ENCODE measurements around the gene TMEM253. TPM values are rescaled to one million over a fixed set of nuclear protein-coding genes. Genes with fewer than 3 reads are reported as not detected.

The TMEM253 gene
- total and polyA plus RNA-seq, 8 donors: 0.58 to 1.5 (median 0.82) TPM

DNA sequence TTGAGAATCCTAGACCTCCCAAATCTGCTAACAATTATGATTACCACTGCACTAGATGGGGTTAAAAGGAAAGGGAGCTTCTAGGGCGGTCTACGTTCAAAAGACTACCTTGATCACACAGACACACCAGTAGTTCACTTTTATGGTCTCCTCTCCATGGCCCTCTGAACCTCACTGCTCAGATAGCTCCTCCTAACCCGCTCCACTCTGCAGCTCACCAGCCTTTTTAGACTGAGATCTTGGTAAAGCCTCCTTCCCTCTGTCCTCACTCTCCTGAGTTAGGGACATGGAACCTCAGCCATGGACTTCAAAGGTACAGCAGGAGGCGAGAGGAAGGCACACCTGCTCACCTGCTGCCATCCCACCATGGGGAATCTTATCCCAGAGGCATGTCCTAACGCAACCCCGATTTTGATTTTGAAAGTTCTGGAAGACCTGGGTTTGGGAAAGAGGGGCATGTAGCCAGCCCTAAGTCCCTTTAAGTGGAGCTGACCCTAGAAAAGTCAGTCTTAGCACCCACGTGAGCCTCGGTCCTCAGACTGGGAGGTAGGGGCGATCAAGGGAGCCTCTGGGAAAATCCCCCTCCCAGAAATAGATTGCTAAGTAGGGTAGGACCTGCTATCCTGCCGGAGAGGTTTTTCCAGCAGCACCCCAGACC is 3.8 kb upstream of the TMEM253 start:
- intact Hi-C loops (cut with DNase I): no loop called here
- no peaks in the 10 kb centered on the region for H3K9me3 ChIP-seq
- H3K27me3 ChIP-seq: peaks cover 0 to 16% of the 10 kb centered on the region in 2 donors
- peak overlapping the region; percentile 27 to 44 for H3K4me3 ChIP-seq
- H3K36me3 ChIP-seq: peaks cover 0 to 9% of the 10 kb centered on the region in 2 donors
- no peak for ATAC-seq
- DNase-seq: no peak
- peak overlapping the region; percentile 61 to 72 for H3K27ac ChIP-seq
- peaks cover 5 to 41% of the 10 kb centered on the region in 2 donors for H3K4me1 ChIP-seq
- TF ChIP-seq, protein P1, sequence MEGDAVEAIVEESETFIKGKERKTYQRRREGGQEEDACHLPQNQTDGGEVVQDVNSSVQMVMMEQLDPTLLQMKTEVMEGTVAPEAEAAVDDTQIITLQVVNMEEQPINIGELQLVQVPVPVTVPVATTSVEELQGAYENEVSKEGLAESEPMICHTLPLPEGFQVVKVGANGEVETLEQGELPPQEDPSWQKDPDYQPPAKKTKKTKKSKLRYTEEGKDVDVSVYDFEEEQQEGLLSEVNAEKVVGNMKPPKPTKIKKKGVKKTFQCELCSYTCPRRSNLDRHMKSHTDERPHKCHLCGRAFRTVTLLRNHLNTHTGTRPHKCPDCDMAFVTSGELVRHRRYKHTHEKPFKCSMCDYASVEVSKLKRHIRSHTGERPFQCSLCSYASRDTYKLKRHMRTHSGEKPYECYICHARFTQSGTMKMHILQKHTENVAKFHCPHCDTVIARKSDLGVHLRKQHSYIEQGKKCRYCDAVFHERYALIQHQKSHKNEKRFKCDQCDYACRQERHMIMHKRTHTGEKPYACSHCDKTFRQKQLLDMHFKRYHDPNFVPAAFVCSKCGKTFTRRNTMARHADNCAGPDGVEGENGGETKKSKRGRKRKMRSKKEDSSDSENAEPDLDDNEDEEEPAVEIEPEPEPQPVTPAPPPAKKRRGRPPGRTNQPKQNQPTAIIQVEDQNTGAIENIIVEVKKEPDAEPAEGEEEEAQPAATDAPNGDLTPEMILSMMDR (IDR thresholded peaks at IDR 0.05): no peak

DNA sequence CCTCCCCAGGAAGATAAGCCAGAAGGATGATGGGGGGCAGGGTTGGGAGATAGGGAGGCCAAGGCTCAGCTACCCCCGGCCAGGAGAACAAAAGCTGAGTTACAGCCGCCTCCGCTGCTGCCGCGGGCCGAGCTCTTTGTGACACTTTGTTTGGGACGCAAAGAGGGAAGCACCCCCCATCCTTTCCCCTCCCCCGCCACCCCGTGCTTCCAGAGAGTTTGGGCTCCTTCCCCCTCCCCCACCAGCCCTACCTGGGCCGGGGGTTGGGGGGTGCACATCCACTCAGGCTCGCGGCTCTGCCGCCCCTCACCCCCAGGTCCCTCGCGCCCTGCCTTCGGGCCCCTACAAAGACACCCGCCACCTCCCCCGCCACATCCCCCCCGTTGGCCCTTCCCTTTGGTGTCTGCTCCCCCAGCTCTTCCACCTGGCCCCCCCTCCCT is 3.2 kb upstream of the TMEM253 start:
- Histone ChIP-seq H3K36me3 (peaks cover 0 to 6% of the 10 kb centered on the region in 2 donors), H3K9me3 (no peaks in the 10 kb centered on the region), H3K27me3 (peaks cover 0 to 16% of the 10 kb centered on the region in 2 donors), H3K4me1 (peaks cover 5 to 38% of the 10 kb centered on the region in 2 donors), H3K4me3 (peak overlapping the region; percentile 27 to 44), H3K27ac (peak overlapping the region; percentile 61 to 72)
- intact Hi-C loops (cut with DNase I): no loop called here
- ATAC-seq (peak; percentile 16), DNase-seq (peak in 1 of 4 donors; percentile 73)
- TF ChIP-seq, protein P1 (IDR thresholded peaks at IDR 0.05): no peak

DNA sequence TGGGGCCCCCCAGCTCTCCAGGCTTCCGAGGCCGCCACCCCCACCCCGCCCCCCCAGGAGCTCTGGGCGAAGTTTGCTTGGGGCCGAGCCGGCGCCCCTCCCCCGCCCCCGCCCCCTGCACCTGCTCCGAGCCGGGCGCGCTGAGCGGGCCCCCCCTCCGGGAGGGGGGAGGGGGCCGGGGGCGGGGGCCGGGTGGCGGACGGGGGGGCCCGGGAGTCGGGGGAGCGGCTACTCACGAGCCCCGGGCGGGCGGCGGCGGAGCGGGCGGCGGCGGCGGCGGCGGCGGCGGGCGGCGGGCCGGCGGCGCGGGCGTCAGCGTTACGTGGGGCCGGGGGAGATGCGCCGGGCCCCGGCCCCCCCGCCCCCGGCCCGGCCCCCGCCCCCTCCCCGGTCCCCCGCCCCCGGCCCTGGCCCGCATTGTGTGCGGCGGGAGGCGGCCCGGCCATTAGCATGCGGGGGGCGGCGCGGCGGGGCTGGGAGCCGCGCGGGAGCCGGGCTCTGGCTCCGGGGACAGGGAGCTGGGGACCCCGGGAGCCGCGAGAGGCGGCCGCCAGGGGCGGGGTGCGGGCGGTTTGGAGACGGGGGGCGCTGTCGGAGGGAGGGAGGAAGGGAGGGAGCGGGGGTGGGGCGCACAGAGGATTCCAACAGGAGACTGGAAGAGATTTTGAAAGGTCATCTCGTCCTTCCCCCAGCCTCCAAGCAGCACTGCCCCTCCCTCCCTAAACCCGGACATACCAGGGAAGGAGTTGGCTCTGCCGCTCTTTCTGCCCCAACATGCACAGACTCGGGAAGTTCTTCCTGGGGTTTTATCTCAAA is 2.6 kb upstream of the TMEM253 start, which contains the start of gene ZNF219:
TSS of gene ZNF219 (minus strand) at position 580 of the 816 bp plus-strand sequence. CDS start 5,064 bp downstream, outside the sequence.
- peaks cover 0 to 16% of the 10 kb centered on the region in 2 donors for H3K27me3 ChIP-seq
- H3K4me3 ChIP-seq: peak within 1 kb of the TSS; percentile 40 to 56
- intact Hi-C loops (cut with DNase I): no loop called here
- peaks cover 5 to 40% of the 10 kb centered on the region in 2 donors for H3K4me1 ChIP-seq
- H3K9me3 ChIP-seq: no peaks in the 10 kb centered on the region
- DNase-seq (peak in 3 of 4 donors; percentile 65 to 85 (median 74)), ATAC-seq (peak; percentile 52)
- no peaks in the 10 kb centered on the region for H3K36me3 ChIP-seq
- TF ChIP-seq, protein P1 (IDR thresholded peaks at IDR 0.05): no peak
- peak within 1 kb of the TSS; percentile 76 to 84 for H3K27ac ChIP-seq

DNA sequence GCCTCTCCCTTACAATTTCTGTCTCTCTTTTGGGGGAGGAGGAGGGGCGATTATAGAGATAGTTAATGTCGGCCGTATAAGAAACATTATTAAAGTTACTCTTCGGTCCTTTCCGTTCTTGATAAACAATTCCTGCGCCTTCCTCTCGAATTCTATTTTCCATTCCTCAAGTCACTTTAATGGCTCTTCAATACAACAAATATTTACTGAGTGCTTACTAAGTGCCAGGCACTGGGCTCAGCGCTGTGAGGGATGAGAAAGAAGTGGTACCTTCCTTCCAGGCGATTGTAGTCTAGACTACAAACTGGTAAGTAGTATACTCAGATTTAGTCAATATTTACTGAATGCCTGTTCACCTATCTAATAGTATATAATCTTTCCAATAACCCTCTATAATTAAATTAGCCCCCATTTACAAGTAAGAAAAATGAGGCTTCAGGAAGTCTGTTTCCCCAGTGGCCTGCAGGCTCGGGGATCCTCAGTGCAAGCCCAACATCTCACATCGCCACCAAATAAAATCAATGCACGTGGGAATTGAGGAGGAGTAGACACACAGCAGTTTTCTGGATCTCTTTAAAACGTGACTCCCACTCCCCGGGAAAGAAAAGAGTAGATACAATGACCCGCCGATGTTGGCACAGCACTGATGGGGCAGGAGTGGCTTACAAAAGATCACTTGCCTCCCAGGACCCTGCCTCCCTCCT is 1.8 kb upstream of the TMEM253 start:
- Histone ChIP-seq H3K4me1 (peaks cover 5 to 42% of the 10 kb centered on the region in 2 donors), H3K27me3 (peaks cover 0 to 16% of the 10 kb centered on the region in 2 donors), H3K27ac (peak overlapping the region; percentile 76 to 84), H3K4me3 (peak overlapping the region; percentile 40 to 56), H3K36me3 (no peaks in the 10 kb centered on the region), H3K9me3 (no peaks in the 10 kb centered on the region)
- TF ChIP-seq, protein P1 (IDR thresholded peaks at IDR 0.05): no peak
- DNase-seq: no peak
- intact Hi-C loops (cut with DNase I): no loop called here
- peak; percentile 27 for ATAC-seq

Measured in left lung (tissue), 10 donors.